Heart left ventricle (tissue), 16 donors: ENCODE results near the gene HSPB2. TPM values are rescaled to one million over a fixed set of nuclear protein-coding genes. Genes with fewer than 3 reads are reported as not detected.

ENCODE experiments used
- ATAC-seq, 4 donors: fragments of 200-7000 bp; cut with Tn5 transposase; one replicate each; pipeline ENCODE4 v1.9.1; 2020 to 2022; ENCODE audit warnings: moderate library complexity in 4 of 4, mild to moderate bottlenecking in 3 of 4, moderate number of reproducible peaks in 1 of 4
- DNase-seq, 5 donors: peaks; one replicate each; pipeline ENCODE4 v3.0.0-alpha.2; 2020
- H3K27ac ChIP-seq, 12 donors: fragments of 200-600 bp; sonication (generic) in 4 of 12; one replicate each; pipeline versions ENCODE4 v1.5.0 to v1.8.0; 2016 to 2022; ENCODE audit warnings: mild to moderate bottlenecking in 2 of 12
- H3K27me3 ChIP-seq, 9 donors: fragments of 200-600 bp; sonication (generic) in 2 of 9; one replicate each; pipeline versions ENCODE4 v1.5.1 to v1.8.0; 2016 to 2022; ENCODE audit warnings: mild to moderate bottlenecking in 3 of 9
- H3K36me3 ChIP-seq, 9 donors: fragments of 200-600 bp; sonication (generic) in 2 of 9; one replicate each; pipeline versions ENCODE4 v1.5.0 to v1.8.0; 2018 to 2022; ENCODE audit warnings: mild to moderate bottlenecking in 2 of 9
- H3K4me1 ChIP-seq, 12 donors: fragments of 200-600 bp; sonication (generic) in 4 of 12; one replicate each; pipeline versions ENCODE4 v1.5.0 to v1.8.0; 2016 to 2022; ENCODE audit warnings: mild to moderate bottlenecking in 3 of 12
- H3K4me3 ChIP-seq, 12 donors: fragments of 200-600 bp; sonication (generic) in 4 of 12; one replicate each; pipeline versions ENCODE4 v1.5.0 to v1.8.0; 2017 to 2022; ENCODE audit warnings: mild to moderate bottlenecking in 9 of 12, moderate library complexity in 4 of 12
- H3K9me3 ChIP-seq, 12 donors: fragments of 200-600 bp; sonication (generic) in 4 of 12; one replicate each; pipeline versions ENCODE4 v1.5.0 to v1.8.0; 2016 to 2022; ENCODE audit warnings: mild to moderate bottlenecking in 1 of 12
- CTCF ChIP-seq, 12 donors: fragments of 200-600 bp; sonication (generic) in 4 of 12; IDR thresholded peaks; one replicate each; pipeline versions ENCODE4 v1.5.0 to v1.8.0; 2018 to 2022; ENCODE audit warnings: antibody characterized with exemption in 12 of 12, mild to moderate bottlenecking in 5 of 12
- POLR2A ChIP-seq, 2 donors: fragments of 450-650 bp; IDR thresholded peaks; one replicate each; pipeline ENCODE4 v1.6.1; 2017; ENCODE audit warnings: antibody characterized with exemption in 2 of 2, mild to moderate bottlenecking in 2 of 2, moderate library complexity in 2 of 2
- WGBS, 4 donors: extraction: QIAGEN DNeasy Blood & Tissue Kit in 2 of 4; methylation state at CpG; one replicate each; pipeline versions ENCODE4 v1.1.5 to v1.1.7; 2013 to 2018; 5-methylcytosine and 5-hydroxymethylcytosine counted together
- intact Hi-C, 10 donors: fragments of 100-400 bp; cut with DNase I; formaldehyde crosslinking; loops; one replicate each; pipeline versions ENCODE4 v1.11.1 to v1.14.2; 2022
- polyA plus RNA-seq, 2 donors: library from polyadenylated mRNA; stranded (reverse); fragments of 200-250 nt; gene quantifications; one replicate each; pipeline ENCODE4 v1.2.3, GENCODE V29; 2013
- total RNA-seq, 9 donors: library from RNA; depleted of rRNA in 2 of 9; stranded (reverse); fragments of >200 nt in 2 of 9; fragmentation: NEBNext Ultra II Directional in 3 of 9; extraction: Animal tissue kit (Norgen Biotek cat#: 25700) in 3 of 9; gene quantifications; one replicate each; pipeline versions ENCODE4 v1.1.0 to v1.2.4, GENCODE V29; 2016 to 2023
- donor health status: ischemic (EF 13 %, LVEDD 7.1; RV severe dilation, severe dysfunction).
- donor health status: healthy with polysubstance abuse.
- donor health status: DM: no; HTN: yes; CAD: no.
- donor health status: DM: no; HTN: no; CAD: no.
- donor health status: ischemic (EF 25% LVEDD 6.9; RV normal size, moderate dysfunction).
- donor health status: ischemic (EF 25% LVEDD 5.7; RV mildly dilated, moderate dysfunction).
- donor health status: healthy.
- donor health status: DM: yes; HTN: yes; CAD: no.
- donor health status: ischemic (EF 35%, LVEDD 5.7; RV mildly dilated, moderate dysfunction).
- donor health status: nonischemic (EF 11% LVEDD 7.7; RV severe dilation, severe dysfunction).
- donor health status: DM: yes; HTN: yes; CAD: no.
- donor health status: PGD.
- donor health status: ischemic (EF 29% LVEDD 5.4; RV normal size, mild dysfunction).
- donor health status: nonischemic (EF 23%, LVEDD 6.1; RV moderate dilation, normal function).

HSPB2 gene
- total and polyA plus RNA-seq, 11 donors = 5.5 to 67.9 (median 23.4) TPM

GRCh38 chr11:111944139-111944538, 31.6 kb downstream of the HSPB2 start:
- 56 to 63% (median 61%) methylated on average over 3 of the region's 3 CpGs for WGBS, 4 donors
- intact Hi-C loops = loop anchor here in 1 of 10 donors (5.0 kb wide), 1 partner anchor 33 kb away; no protein-coding TSS in a partner anchor

DNA sequence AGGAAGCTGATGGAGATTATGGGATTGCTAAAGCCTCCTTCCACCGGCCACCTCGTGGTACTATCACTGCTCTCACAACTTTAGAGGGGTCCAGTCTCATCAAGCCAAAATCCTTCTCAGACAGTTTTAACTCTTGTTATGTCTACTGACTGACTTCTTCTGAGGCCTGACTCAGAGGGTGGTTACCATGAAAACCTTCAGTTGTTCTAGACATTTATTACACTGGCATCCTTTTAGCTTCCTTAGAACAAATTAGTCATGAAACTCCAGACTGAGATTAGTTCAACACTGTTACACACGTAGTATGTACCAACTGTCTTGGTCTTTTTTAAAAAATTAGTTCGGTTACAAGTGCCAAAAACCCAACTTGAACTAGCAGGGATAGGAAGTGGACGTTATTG, 32.1 kb downstream of the HSPB2 start:
- TF ChIP-seq POLR2A (IDR thresholded peaks at IDR 0.05) = no peak
- no peak for TF ChIP-seq CTCF (IDR thresholded peaks at IDR 0.05)
- H3K27ac ChIP-seq = peak overlapping the region in 5 of 12 donors; percentile 11 to 52 (median 16)
- ATAC-seq = peak in 3 of 4 donors; percentile 6 to 28 (median 16)

More at GRCh38 chr11:111944139-111944538, 31.6 kb downstream of the HSPB2 start:
- Histone ChIP-seq H3K4me1 (peaks cover 0 to 42% (median 9%) of the 10 kb centered on the region in 12 donors), H3K9me3 (no peaks in the 10 kb centered on the region), H3K4me3 (no peak overlapping the region), H3K27me3 (no peaks in the 10 kb centered on the region), H3K36me3 (no peaks in the 10 kb centered on the region), H3K27ac (peak overlapping the region in 3 of 12 donors; percentile 14 to 30 (median 16))
- DNase-seq (no peak), ATAC-seq (no peak)
- TF ChIP-seq CTCF (IDR thresholded peaks at IDR 0.05) (no peak), POLR2A (IDR thresholded peaks at IDR 0.05) (no peak)

DNA sequence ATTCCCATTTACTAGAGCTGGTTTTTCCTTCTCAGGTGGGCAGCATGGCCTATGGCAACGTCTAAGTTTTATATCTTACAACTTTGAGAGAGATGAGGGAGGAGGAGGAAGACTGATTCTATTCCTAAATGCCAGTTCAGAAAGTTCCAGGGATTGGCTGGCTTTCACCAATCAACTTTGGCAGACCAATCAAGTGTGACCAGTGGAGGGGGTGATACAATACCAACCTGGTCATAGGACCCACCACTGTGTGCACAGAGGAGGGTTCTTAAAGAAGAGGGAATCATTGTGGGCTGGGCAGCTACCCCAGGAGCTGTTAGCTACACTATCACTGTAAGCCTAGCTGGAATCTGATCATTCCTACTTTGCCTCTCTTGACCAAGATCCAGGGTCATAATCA, 32.7 kb downstream of the HSPB2 start:
- ATAC-seq (no peak), DNase-seq (no peak)
- no peaks in the 10 kb centered on the region for H3K36me3 ChIP-seq
- no peaks in the 10 kb centered on the region for H3K9me3 ChIP-seq
- 44 to 46% (median 45%) methylated on average over 1 of the region's 1 CpG for WGBS, 4 donors
- H3K4me1 ChIP-seq = peaks cover 0 to 42% (median 12%) of the 10 kb centered on the region in 12 donors
- H3K27me3 ChIP-seq = no peaks in the 10 kb centered on the region
- intact Hi-C loops = no loop called here
- no peak overlapping the region for H3K4me3 ChIP-seq
- TF ChIP-seq CTCF (IDR thresholded peaks at IDR 0.05) (no peak), POLR2A (IDR thresholded peaks at IDR 0.05) (no peak)
- H3K27ac ChIP-seq = peak overlapping the region in 3 of 12 donors; percentile 11 to 52 (median 16)

More for the DNA sequence above, 32.1 kb downstream of the HSPB2 start:
- no peaks in the 10 kb centered on the region for H3K36me3 ChIP-seq
- no peak for DNase-seq
- WGBS, 4 donors = 57 to 65% (median 63%) methylated on average over 5 of the region's 5 CpGs
- peaks cover 0 to 41% (median 12%) of the 10 kb centered on the region in 12 donors for H3K4me1 ChIP-seq
- H3K9me3 ChIP-seq = no peaks in the 10 kb centered on the region
- intact Hi-C loops = loop anchor here in 1 of 10 donors (5.0 kb wide), 1 partner anchor 33 kb away; no protein-coding TSS in a partner anchor
- no peaks in the 10 kb centered on the region for H3K27me3 ChIP-seq
- H3K4me3 ChIP-seq = no peak overlapping the region

DNA sequence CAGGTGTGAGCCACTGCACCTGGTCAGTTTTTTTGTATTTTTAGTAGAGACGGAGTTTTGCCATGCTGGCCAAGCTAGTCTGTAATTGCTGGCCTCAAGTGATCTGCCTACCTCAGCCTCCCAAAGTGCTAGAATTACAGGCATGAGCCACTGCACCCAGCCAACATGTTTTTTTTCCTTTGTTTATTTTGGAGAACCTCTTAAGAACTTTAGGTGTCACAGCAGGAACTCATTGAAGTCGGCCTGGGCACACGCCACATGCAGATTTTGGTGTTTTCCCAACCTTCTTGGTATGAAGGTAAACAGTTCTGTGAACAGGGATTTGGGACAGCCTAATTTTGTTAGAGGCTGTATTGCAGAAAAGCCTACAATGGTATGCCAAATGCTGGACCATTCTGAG, 34.0 kb downstream of the HSPB2 start:
- intact Hi-C loops = no loop called here
- Histone ChIP-seq H3K36me3 (no peaks in the 10 kb centered on the region), H3K27ac (no peak overlapping the region), H3K27me3 (no peaks in the 10 kb centered on the region), H3K4me3 (no peak overlapping the region), H3K9me3 (no peaks in the 10 kb centered on the region), H3K4me1 (peaks cover 0 to 42% (median 12%) of the 10 kb centered on the region in 12 donors)
- DNase-seq (no peak), ATAC-seq (no peak)
- TF ChIP-seq POLR2A (IDR thresholded peaks at IDR 0.05) (no peak), CTCF (IDR thresholded peaks at IDR 0.05) (no peak)
- WGBS, 4 donors = 41 to 63% (median 57%) methylated on average over 3 of the region's 3 CpGs
